Transverse colon (tissue), 3 donors: ENCODE measurements around the gene THSD8.

ENCODE experiments used
- CTCF ChIP-seq, 5 experiments: fragments of 200-600 bp in 3 of 5; fragments of 450-650 bp in 2 of 5; sonication (generic) in 3 of 5; IDR thresholded peaks; 1 replicate in 2 of 5; 2 replicates in 3 of 5; pipeline ENCODE4 v1.5.1; 2016 to 2017; ENCODE audit warnings: antibody characterized with exemption in 5 of 5, inconsistent platforms in 3 of 5, mild to moderate bottlenecking in 2 of 5, moderate library complexity in 1 of 5
- EP300 ChIP-seq: sonication (generic); formaldehyde crosslinking; IDR thresholded peaks from one replicate; pipeline ENCODE4 v1.6.1; 2017; ENCODE audit warnings: antibody characterized with exemption, low read depth
- POLR2A ChIP-seq: fragments of 450-650 bp; IDR thresholded peaks from one replicate; pipeline ENCODE4 v1.6.1; 2016; ENCODE audit warnings: antibody characterized with exemption, mild to moderate bottlenecking, moderate library complexity

- no peak for TF ChIP-seq CTCF (IDR thresholded peaks at IDR 0.05)
- no peak for TF ChIP-seq POLR2A
- no peak for TF ChIP-seq EP300
Measured at GRCh38 chr19:12773571-12773970, 28.3 kb upstream of the THSD8 start.
